ENCODE results near the gene PCNP. TPM values are rescaled to one million over a fixed set of nuclear protein-coding genes. Genes with fewer than 3 reads are reported as not detected.

PCNP gene
- total RNA-seq, 1 donor from 2014 or later: 50.8 TPM

- no peaks in the 10 kb centered on the region for H3K9me3 ChIP-seq
- H3K27ac ChIP-seq: no peak overlapping the region
- intact Hi-C loops (cut with DNase I): no loop called here
- H3K27me3 ChIP-seq: no peaks in the 10 kb centered on the region
- H3K36me3 ChIP-seq: peaks cover 0 to 5% of the 10 kb centered on the region in 2 donors
- TF ChIP-seq, protein P1, sequence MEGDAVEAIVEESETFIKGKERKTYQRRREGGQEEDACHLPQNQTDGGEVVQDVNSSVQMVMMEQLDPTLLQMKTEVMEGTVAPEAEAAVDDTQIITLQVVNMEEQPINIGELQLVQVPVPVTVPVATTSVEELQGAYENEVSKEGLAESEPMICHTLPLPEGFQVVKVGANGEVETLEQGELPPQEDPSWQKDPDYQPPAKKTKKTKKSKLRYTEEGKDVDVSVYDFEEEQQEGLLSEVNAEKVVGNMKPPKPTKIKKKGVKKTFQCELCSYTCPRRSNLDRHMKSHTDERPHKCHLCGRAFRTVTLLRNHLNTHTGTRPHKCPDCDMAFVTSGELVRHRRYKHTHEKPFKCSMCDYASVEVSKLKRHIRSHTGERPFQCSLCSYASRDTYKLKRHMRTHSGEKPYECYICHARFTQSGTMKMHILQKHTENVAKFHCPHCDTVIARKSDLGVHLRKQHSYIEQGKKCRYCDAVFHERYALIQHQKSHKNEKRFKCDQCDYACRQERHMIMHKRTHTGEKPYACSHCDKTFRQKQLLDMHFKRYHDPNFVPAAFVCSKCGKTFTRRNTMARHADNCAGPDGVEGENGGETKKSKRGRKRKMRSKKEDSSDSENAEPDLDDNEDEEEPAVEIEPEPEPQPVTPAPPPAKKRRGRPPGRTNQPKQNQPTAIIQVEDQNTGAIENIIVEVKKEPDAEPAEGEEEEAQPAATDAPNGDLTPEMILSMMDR (IDR thresholded peaks at IDR 0.05): no peak
- no peaks in the 10 kb centered on the region for H3K4me1 ChIP-seq
- DNase-seq (ENCODE audit: low spot score in 2 of 2): no peak
- H3K4me3 ChIP-seq: no peak overlapping the region
These were observed 69.2 kb downstream of the PCNP start for GRCh38 chr3:101643009-101643844.

Other genes starting within 250 kb of the PCNP start
- gene SENP7, start 61.0 kb upstream of the PCNP start, total RNA-seq: 6.1 TPM
- 5.9 TPM for gene TRMT10C, start 12.3 kb upstream of the PCNP start, total RNA-seq
- gene ZBTB11, start 103.0 kb downstream of the PCNP start, total RNA-seq: 16.5 TPM
- gene RPL24, start 112.5 kb downstream of the PCNP start, total RNA-seq: 654 TPM
- 1.3 TPM for gene CEP97, start 150.4 kb downstream of the PCNP start, total RNA-seq
- gene NXPE3, start 205.0 kb downstream of the PCNP start, total RNA-seq: 25.8 TPM

All from ascending aorta (tissue), 2 donors.